HEK293 (cell line): ENCODE data around the gene KDM4C.

Experiments used
- ZBTB7A ChIP-seq: fragments of 450-650 bp; formaldehyde crosslinking; IDR thresholded peaks from 2 replicates; pipeline ENCODE4 v1.5.1; 2016; ENCODE audit warnings: low read depth, missing biosample characterization, missing genetic modification characterization
- ZNF146 ChIP-seq: fragments of 450-650 bp; formaldehyde crosslinking; IDR thresholded peaks from 2 replicates; pipeline ENCODE4 v1.5.1; 2016; ENCODE audit warnings: missing biosample characterization, missing genetic modification characterization
- ZNF239 ChIP-seq: fragments of 450-650 bp; formaldehyde crosslinking; IDR thresholded peaks from 2 replicates; pipeline ENCODE4 v1.5.1; 2016; ENCODE audit warnings: missing biosample characterization, missing genetic modification characterization
- ZNF521 ChIP-seq: fragments of 450-650 bp; formaldehyde crosslinking; IDR thresholded peaks from 2 replicates; pipeline ENCODE4 v1.5.1; 2017; ENCODE audit warnings: missing biosample characterization, mild to moderate bottlenecking, missing genetic modification characterization
- ZNF561 ChIP-seq: fragments of 450-650 bp; IDR thresholded peaks from 2 replicates; pipeline ENCODE4 v1.5.1; 2018; ENCODE audit warnings: missing biosample characterization, missing genetic modification characterization, borderline replicate concordance
- ZSCAN16 ChIP-seq: fragments of 450-650 bp; formaldehyde crosslinking; IDR thresholded peaks from 2 replicates; pipeline ENCODE4 v1.5.1; 2016; ENCODE audit warnings: missing biosample characterization, missing genetic modification characterization
- TF ChIP-seq, protein P1 (sequence below): fragments of 450-650 bp; formaldehyde crosslinking; IDR thresholded peaks from 2 replicates; pipeline ENCODE4 v1.5.1; 2016; ENCODE audit warnings: missing biosample characterization, missing genetic modification characterization
- TF ChIP-seq, protein P2 (sequence below): fragments of 450-650 bp; formaldehyde crosslinking; IDR thresholded peaks from 2 replicates; pipeline ENCODE4 v1.5.1; 2016; ENCODE audit warnings: missing biosample characterization, missing genetic modification characterization

DNA sequence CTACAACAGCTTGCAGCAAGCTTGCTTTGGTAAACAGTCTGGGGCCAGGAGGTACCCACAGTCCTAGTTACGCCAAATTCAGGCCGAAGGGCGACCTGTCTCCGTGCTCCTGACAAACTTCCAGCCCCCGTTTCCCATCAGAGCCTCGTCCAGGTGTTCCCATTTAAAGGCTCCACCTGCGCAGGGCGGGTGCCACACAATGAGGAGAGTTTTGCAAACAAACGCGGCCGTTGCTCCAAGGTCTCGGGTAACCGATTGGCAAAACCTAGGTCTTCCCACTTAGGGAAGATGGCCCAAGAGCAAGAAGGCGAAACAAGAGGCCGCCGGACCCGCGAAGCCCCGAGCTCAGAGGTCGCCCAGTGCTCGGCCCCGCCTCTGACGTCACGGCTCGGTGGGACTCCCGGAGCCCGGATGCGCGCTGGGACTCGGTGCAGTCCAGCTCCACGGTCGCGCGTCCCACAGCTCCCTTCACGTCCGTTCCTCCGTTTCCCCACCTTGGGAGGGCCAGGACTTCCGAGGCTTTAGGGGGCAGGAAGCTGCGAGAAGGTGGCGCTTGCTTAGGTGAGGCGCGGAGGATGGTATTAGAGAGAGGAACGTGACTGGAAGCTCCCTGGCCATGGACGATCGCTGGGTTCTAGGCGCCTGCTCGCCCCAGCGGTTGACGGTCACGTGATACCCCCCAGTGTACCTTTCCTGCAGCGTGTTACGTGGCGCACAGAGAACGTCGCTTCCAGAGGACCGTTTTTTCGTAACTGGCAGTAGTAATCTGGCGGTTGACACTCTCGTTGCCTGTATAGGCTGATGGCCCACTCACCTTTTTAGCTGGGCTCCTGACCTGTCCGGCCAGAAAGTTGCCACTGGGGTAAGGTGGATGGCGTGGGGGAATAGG, 41.8 kb upstream of the KDM4C start:
- TF ChIP-seq ZNF521 (tag by site-specific recombination) (no peak), ZNF239 (tag by site-specific recombination) (no peak), ZNF146 (no peak), ZNF561 (tag by site-specific recombination) (no peak), ZBTB7A (tag by site-specific recombination) (no peak), ZSCAN16 (tag by site-specific recombination) (no peak)
- TF ChIP-seq, protein P1, sequence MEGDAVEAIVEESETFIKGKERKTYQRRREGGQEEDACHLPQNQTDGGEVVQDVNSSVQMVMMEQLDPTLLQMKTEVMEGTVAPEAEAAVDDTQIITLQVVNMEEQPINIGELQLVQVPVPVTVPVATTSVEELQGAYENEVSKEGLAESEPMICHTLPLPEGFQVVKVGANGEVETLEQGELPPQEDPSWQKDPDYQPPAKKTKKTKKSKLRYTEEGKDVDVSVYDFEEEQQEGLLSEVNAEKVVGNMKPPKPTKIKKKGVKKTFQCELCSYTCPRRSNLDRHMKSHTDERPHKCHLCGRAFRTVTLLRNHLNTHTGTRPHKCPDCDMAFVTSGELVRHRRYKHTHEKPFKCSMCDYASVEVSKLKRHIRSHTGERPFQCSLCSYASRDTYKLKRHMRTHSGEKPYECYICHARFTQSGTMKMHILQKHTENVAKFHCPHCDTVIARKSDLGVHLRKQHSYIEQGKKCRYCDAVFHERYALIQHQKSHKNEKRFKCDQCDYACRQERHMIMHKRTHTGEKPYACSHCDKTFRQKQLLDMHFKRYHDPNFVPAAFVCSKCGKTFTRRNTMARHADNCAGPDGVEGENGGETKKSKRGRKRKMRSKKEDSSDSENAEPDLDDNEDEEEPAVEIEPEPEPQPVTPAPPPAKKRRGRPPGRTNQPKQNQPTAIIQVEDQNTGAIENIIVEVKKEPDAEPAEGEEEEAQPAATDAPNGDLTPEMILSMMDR (tag by site-specific recombination) = no peak
- TF ChIP-seq, protein P2, sequence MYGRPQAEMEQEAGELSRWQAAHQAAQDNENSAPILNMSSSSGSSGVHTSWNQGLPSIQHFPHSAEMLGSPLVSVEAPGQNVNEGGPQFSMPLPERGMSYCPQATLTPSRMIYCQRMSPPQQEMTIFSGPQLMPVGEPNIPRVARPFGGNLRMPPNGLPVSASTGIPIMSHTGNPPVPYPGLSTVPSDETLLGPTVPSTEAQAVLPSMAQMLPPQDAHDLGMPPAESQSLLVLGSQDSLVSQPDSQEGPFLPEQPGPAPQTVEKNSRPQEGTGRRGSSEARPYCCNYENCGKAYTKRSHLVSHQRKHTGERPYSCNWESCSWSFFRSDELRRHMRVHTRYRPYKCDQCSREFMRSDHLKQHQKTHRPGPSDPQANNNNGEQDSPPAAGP (tag by site-specific recombination) = no peak
